Fibroblast of mammary gland (primary cell): Measurements from ENCODE around the gene DNAJA3.

ENCODE experiments used
- DNase-seq: peaks from one replicate; pipeline ENCODE4 v3.0.0-alpha.2; 2010; ENCODE audit warnings: low read depth
- H3K4me3 ChIP-seq: 2 replicates; pipeline ENCODE4 v1.5.1; 2011; ENCODE audit warnings: low read depth, mild to moderate bottlenecking, low read length, moderate library complexity; ENCODE audit not compliant: control insufficient read depth
- TF ChIP-seq, protein P1 (sequence below): conservative IDR thresholded peaks from 2 replicates; pipeline ENCODE4 v1.5.1; 2011; ENCODE audit warnings: low read depth, low read length, inconsistent platforms; ENCODE audit not compliant: control insufficient read depth, insufficient read depth

The DNAJA3 gene

DNA sequence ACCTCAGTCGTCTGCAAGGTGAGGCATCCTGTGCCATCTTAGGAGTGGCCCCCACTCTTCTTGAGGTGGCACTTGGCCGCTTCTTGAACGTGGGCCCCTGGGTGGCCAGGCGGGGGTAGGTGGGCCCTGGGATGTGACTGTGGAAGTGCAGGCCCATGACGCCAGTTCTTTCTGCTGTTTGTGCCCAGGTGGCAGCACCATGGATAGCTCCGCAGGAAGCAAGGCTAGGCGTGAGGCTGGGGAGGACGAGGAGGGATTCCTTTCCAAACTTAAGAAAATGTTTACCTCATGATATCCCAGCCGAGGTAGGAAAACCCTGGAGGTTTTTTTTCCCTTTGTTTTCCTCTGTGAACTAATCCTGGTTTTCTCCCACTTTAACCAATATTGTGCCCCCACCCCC lies 29.0 kb downstream of the DNAJA3 start:
- H3K4me3 ChIP-seq: no peak overlapping the region
- DNase-seq: no peak
- TF ChIP-seq, protein P1, sequence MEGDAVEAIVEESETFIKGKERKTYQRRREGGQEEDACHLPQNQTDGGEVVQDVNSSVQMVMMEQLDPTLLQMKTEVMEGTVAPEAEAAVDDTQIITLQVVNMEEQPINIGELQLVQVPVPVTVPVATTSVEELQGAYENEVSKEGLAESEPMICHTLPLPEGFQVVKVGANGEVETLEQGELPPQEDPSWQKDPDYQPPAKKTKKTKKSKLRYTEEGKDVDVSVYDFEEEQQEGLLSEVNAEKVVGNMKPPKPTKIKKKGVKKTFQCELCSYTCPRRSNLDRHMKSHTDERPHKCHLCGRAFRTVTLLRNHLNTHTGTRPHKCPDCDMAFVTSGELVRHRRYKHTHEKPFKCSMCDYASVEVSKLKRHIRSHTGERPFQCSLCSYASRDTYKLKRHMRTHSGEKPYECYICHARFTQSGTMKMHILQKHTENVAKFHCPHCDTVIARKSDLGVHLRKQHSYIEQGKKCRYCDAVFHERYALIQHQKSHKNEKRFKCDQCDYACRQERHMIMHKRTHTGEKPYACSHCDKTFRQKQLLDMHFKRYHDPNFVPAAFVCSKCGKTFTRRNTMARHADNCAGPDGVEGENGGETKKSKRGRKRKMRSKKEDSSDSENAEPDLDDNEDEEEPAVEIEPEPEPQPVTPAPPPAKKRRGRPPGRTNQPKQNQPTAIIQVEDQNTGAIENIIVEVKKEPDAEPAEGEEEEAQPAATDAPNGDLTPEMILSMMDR: no peak

DNA sequence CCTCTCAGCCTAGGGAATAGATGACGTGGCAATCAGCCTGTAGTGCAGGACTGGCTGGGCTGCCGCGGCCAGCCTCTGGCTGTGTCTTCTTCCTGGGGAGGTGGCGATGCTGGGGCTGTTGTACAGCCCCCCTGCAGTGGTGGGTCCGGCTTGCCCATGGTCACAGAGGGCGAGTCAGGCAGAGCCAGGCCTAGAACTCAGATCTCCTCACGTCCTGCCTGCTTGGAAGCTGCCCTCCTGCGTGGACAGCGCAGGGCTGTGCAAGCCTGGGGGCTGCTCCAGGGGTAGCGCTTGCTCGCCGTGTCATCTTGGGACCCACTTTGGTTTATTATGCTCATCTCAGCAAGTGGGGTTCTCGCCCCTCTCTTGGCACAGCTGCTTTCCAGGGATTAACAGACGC lies 29.4 kb downstream of the DNAJA3 start:
- TF ChIP-seq, protein P1: no peak
- DNase-seq: no peak
- no peak overlapping the region for H3K4me3 ChIP-seq

DNA sequence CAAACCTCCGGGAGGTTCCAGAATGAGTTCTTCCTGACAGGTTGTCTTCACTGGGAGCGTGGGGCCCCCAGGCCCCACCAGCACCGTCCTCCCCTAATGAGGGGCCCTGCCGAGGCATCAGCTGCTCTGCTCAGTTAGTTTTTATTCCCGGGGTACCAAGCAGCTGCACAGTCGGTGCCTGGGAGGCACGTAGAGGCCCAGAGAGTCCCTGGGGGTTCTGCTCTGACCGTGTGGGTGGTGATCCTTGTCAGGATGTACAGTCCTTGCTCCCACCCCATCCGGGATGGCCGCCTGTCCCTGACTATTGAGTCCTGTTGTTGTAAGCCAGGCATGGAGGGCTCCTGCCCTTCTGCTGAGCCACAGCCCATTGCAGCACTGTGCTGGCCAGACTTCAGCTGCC lies 30.3 kb downstream of the DNAJA3 start:
- no peak overlapping the region for H3K4me3 ChIP-seq
- no peak for DNase-seq
- TF ChIP-seq, protein P1: no peak

DNA sequence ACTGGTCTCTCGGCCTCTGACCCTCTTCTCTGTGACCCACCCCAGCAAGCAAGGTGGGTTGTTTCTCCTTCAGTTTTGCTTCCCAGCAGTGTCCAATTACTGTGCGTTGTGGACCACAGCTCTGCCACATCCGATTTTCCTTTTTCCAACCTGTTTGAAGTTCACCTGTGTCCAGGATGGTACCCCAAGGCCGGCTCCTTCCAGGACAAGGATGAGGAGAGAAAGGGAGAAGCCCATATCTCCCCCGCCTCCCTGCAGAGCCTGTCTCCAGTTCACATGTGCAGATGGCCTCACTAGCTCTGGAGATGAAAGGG lies 35.2 kb downstream of the DNAJA3 start:
- TF ChIP-seq, protein P1: no peak
- no peak for DNase-seq
- no peak overlapping the region for H3K4me3 ChIP-seq

DNA sequence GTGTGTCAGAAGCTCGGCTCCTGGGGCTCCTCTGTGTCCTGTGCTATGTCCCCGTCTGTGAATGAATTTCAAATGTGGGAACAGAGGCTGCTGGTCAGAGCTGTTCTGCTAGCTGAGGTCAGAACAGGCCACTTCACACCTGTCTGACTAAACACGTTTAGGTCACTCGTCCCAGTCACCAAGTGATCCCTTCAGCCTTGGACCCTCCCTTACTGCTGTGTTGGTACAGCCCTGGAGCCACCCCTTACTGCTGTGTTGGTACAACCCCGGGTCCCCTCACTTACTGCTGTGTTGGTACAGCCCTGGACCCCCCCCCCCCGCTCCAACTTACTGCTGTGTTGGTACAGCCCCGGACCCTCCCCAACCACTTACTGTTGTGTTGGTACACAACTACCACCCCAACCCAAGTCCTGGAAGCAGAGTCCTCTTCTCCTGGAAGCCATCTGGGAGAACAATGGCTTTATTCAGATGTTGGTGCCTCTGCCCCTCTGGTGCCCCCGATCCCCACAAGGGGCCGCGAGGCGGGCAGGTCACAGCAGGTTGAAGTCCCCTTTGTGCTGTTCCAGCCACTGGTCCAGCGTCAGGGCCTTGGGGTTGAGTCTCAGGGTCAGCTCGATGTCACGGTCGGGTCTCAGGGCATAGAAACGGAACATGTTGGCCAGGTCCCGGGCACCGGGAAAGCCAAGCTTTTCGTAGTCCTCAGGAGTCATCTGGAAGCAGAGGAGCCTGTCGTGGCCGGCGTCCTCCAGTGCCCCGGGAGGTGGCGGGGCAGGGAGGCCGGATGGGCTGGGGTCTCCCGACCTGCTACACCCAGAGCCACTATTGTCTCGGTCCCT lies 35.8 kb downstream of the DNAJA3 start:
- TF ChIP-seq, protein P1: no peak
- no peak overlapping the region for H3K4me3 ChIP-seq
- DNase-seq: no peak

DNA sequence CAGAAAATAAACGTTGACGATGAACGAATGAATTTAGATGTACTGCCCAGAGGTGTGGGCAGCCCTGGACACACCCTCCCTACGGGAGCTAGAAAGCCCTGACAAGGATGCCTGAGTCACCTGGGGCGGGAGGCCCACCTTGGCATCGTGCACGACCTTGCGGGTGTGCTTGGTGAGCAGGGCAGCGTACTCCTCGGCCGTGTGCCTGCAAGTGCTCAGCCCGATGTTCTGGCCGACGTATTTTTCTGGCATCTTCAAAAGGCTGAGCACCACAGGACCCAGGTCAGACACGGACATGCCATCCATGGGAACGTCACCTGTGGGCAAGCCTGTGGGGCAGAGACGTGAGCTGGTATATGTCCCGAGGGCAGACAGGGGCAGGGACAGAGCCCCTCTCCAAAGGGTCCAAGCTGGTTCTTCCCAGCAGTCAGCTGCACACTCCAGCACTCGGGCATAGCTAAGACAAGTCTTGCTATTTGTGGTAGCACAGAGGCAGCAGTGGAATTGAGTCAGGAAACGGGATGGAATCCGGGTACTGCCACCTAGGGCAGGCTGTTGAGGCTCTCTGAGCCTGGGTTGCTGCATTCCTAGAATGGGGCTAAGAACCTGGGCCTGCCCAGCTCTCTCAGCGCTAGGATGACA lies 38.0 kb downstream of the DNAJA3 start:
- no peak overlapping the region for H3K4me3 ChIP-seq
- peak; percentile 17 for DNase-seq
- TF ChIP-seq, protein P1: no peak
